OCI-LY7 (cell line): ENCODE data around the gene ANP32A.

ENCODE experiments used
- CTCF ChIP-seq: fragments of 200-600 bp; sonication (generic); conservative IDR thresholded peaks from 2 replicates; pipeline ENCODE4 v1.5.1; 2014; ENCODE audit warnings: mild to moderate bottlenecking, antibody characterized with exemption, low read length, moderate library complexity, mixed read lengths
- EZH2phosphoT487 ChIP-seq: fragments of 200-600 bp; sonication (generic); IDR thresholded peaks from 2 replicates; pipeline ENCODE4 v1.6.1; 2018; ENCODE audit warnings: low read depth, borderline replicate concordance, mild to moderate bottlenecking, mixed run types, antibody characterized with exemption, low read length, moderate library complexity, mixed read lengths

- TF ChIP-seq CTCF (no peak), EZH2phosphoT487 (no peak)
Measured at GRCh38 chr15:68833700-68834331, 13.1 kb upstream of the ANP32A start.
